ENCODE measurements around the gene DCC. TPM values are rescaled to one million over a fixed set of nuclear protein-coding genes. Genes with fewer than 3 reads are reported as not detected.

Gene DCC
- total and polyA plus RNA-seq, 3 donors from 2014 or later: 7.9 to 42.1 (median 24.5) TPM

DNA sequence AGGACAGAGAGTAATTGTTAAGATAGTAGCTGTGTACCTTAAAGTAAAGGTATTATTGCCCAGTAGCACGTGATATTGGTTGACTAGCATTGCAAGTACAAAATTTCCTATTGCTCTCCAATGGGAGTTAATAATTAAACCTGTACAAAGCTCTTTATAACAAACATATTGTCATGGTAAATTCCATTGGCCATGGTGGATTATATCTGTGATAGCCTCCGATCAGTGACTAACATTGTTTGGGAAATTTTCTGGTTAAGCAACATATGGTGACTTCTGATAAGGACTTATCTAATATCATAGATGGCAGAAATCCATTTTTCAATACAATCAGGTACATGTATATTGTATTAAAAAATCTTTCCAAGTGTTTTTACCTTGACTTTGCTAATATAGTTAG is 360.8 kb downstream of the DCC start:
- intact Hi-C loops (cut with DNase I; ENCODE audit: low total_unique reads): no loop called here
- WGBS, 2 donors: 74 to 77% methylated on average over 2 of the region's 2 CpGs
- TF ChIP-seq, protein P1, sequence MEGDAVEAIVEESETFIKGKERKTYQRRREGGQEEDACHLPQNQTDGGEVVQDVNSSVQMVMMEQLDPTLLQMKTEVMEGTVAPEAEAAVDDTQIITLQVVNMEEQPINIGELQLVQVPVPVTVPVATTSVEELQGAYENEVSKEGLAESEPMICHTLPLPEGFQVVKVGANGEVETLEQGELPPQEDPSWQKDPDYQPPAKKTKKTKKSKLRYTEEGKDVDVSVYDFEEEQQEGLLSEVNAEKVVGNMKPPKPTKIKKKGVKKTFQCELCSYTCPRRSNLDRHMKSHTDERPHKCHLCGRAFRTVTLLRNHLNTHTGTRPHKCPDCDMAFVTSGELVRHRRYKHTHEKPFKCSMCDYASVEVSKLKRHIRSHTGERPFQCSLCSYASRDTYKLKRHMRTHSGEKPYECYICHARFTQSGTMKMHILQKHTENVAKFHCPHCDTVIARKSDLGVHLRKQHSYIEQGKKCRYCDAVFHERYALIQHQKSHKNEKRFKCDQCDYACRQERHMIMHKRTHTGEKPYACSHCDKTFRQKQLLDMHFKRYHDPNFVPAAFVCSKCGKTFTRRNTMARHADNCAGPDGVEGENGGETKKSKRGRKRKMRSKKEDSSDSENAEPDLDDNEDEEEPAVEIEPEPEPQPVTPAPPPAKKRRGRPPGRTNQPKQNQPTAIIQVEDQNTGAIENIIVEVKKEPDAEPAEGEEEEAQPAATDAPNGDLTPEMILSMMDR (IDR thresholded peaks at IDR 0.05): no peak

DNA sequence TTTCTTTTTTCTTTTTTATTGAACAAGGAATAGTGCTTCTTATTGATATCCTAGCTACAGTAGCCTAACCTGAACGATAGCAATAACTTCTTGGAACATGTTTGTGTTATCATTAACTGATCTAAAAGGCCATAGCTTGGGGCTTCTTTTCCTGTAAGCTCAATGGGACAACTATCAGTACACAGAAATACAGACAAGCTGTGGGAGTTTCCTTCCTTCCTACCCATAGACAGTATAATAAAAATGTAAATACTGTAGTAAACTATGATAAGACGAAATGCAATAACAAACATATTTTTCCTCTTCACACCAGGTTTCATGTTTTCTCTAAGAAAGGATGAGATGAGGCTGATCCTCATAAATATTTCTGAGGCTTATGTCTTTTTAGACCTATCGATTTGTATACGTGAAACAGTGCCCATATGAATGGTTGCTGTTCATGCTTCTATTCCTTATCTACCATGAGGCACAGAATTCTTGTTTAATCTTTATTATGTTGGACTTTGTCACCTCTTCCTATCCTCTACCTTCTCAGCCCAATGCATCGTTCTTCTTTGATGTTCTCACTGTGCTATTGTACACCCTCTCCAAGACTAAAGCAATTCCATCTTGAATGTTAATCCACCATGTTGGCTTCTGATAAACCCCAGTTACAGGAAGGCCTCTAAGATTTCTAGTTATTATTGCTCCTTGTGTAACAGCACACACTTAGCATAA is 361.4 kb downstream of the DCC start:
- 78 to 85% methylated on average over 5 of the region's 5 CpGs for WGBS, 2 donors
- TF ChIP-seq, protein P1 (IDR thresholded peaks at IDR 0.05): no peak
- TF ChIP-seq POLR2A (IDR thresholded peaks at IDR 0.05): no peak
- H3K9me3 ChIP-seq: no peaks in the 10 kb centered on the region
- no peak overlapping the region for H3K27ac ChIP-seq
- H3K27me3 ChIP-seq: no peaks in the 10 kb centered on the region
- H3K4me3 ChIP-seq: no peak overlapping the region
- peaks cover 7% of the 10 kb centered on the region for H3K4me1 ChIP-seq
- intact Hi-C loops (cut with DNase I; ENCODE audit: low total_unique reads): no loop called here
- no peak for DNase-seq
- no peaks in the 10 kb centered on the region for H3K36me3 ChIP-seq (ENCODE audit: low read depth, missing control alignments)

More for the DNA sequence above, 360.8 kb downstream of the DCC start:
- Histone ChIP-seq H3K27me3 (no peaks in the 10 kb centered on the region), H3K36me3 (ENCODE audit: low read depth, missing control alignments) (no peaks in the 10 kb centered on the region), H3K9me3 (no peaks in the 10 kb centered on the region), H3K4me3 (no peak overlapping the region), H3K4me1 (peaks cover 2% of the 10 kb centered on the region), H3K27ac (no peak overlapping the region)
- no peak for DNase-seq

DNA sequence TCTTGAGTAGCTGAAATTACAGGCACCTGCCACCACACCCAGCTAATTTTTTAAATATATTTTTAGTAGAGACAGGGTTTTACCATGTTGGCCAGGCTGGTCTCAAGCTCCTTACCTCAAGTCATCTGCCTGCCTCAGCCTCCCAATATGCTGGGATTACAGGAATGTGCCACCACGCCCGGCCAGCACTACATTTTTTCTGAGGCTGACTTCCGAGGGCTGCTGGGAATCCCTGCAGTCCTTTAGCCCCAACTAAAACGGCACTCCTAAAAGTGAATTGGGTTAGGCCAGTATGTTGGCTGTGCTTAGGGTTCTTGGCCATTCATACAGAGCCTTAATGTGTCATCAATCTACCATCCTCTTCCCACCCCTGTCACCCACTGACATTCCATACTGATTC is 375.4 kb downstream of the DCC start:
- Histone ChIP-seq H3K4me1 (no peaks in the 10 kb centered on the region), H3K9me3 (no peaks in the 10 kb centered on the region), H3K27me3 (no peaks in the 10 kb centered on the region), H3K27ac (no peak overlapping the region), H3K4me3 (no peak overlapping the region), H3K36me3 (ENCODE audit: low read depth, missing control alignments) (no peaks in the 10 kb centered on the region)
- no peak for DNase-seq
- no peak for TF ChIP-seq POLR2A (IDR thresholded peaks at IDR 0.05)
- TF ChIP-seq, protein P1 (IDR thresholded peaks at IDR 0.05): no peak
- WGBS, 2 donors: 84 to 100% methylated on average over 4 of the region's 4 CpGs
- intact Hi-C loops (cut with DNase I; ENCODE audit: low total_unique reads): no loop called here

DNA sequence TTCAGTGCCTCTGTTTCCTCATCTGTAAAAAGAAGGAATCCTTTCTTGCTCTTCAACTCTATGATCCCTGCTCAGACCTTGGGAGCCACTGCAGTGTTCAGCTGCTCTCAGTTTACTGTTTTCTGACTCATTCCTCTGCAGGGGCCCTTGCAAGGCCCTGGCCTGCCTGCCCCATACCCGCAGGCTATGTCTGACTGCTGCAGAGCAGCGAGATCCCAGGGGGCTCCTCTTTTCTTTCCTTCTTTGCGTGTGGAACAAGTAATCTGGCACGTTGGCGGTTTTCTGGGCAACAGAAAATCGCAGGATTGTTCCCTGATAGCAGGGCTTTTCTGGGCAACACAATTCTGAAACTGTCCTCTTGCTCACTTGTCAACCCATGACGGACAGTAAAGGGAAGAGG is 376.0 kb downstream of the DCC start:
- intact Hi-C loops (cut with DNase I; ENCODE audit: low total_unique reads): no loop called here
- WGBS, 2 donors: 80 to 93% methylated on average over 6 to 7 of the region's 7 CpGs
- Histone ChIP-seq H3K27ac (no peak overlapping the region), H3K36me3 (ENCODE audit: low read depth, missing control alignments) (no peaks in the 10 kb centered on the region), H3K27me3 (no peaks in the 10 kb centered on the region), H3K4me1 (no peaks in the 10 kb centered on the region), H3K4me3 (no peak overlapping the region), H3K9me3 (no peaks in the 10 kb centered on the region)
- no peak for DNase-seq
- TF ChIP-seq, protein P1 (IDR thresholded peaks at IDR 0.05): no peak
- no peak for TF ChIP-seq POLR2A (IDR thresholded peaks at IDR 0.05)

DNA sequence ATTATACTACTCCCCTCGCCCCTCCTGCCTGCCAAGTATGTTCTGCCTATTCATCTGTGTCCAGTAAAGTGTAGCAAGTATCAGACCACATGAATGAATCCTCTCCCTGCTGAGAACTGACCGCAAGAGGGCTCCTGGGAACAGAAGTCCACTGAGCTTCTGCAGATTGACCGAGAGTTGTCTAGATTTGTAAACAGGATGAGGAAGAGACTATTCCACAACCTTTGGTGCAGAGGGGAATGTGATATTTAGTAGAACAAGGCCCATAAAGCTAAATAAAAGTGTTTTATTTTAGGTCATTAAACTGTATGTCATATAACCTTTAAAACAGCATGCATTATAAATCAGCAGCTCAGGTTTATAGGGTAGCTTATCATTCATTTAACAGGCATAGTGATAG is 377.0 kb downstream of the DCC start:
- Histone ChIP-seq H3K9me3 (no peaks in the 10 kb centered on the region), H3K27ac (no peak overlapping the region), H3K27me3 (no peaks in the 10 kb centered on the region), H3K36me3 (ENCODE audit: low read depth, missing control alignments) (no peaks in the 10 kb centered on the region), H3K4me1 (no peaks in the 10 kb centered on the region), H3K4me3 (no peak overlapping the region)
- WGBS, 2 donors: 43 to 53% methylated on average over 3 of the region's 3 CpGs
- DNase-seq: peak; percentile 65
- intact Hi-C loops (cut with DNase I; ENCODE audit: low total_unique reads): no loop called here
- TF ChIP-seq, protein P1 (IDR thresholded peaks at IDR 0.05): no peak
- no peak for TF ChIP-seq POLR2A (IDR thresholded peaks at IDR 0.05)

Measured in testis (tissue), 3 donors.